ENCODE data around the gene TNFSF10.
"Not testable (repeated sequence)": the region's sequence is repeated elsewhere in the genome, so short reads cannot be mapped to it uniquely, and the experiment has no call there.

The TNFSF10 gene

DNA sequence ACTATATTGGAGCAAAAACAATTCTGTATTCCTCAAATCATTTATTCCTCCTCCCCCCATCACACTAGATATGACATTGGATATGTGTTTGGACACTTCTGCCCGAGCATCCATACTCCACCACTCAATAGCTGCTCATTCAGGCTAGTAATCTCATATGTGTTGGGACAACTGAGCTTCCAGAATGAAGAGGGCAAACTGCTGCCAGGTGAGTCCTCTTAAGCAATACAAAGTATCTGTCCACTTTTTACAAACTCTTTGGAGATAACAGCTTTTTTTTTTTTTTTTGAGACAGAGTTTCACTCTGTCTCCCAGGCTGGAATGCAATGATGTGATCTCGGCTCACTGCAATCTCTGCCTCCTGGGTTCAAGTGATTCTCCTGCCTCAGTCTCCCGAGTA, 5.4 kb upstream of the TNFSF10 start:
- DNase-seq (ENCODE audit: extremely low read depth, low read depth), result no peak
- TF ChIP-seq CTCF (IDR thresholded peaks at IDR 0.05; ENCODE audit: low read depth, low read length, missing control alignments), result no peak
- H3K4me3 ChIP-seq (replicated peaks; ENCODE audit: low read depth, low read length), result no peak overlapping the region

DNA sequence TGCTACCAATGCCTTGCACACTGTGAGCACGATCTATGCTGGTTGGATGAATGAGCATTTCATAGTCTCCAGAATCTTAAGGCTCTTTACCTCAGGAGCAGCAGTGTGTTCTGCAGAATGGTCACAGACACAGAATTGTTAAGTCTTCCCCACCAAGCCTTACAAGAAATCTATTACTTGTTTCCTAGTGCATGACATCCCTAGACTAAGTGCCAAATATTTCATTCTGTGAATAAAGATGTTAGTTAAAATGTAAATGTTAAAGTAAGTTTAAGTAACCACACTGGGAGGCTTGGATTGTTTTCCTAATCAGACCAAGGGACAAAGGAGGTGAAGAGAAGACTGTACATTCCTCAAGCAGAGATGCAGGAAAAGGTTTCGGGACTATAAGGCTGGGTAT, 4.1 kb upstream of the TNFSF10 start:
- no peak for DNase-seq (ENCODE audit: extremely low read depth, low read depth)
- TF ChIP-seq CTCF (IDR thresholded peaks at IDR 0.05; ENCODE audit: low read depth, low read length, missing control alignments), result no peak
- H3K4me3 ChIP-seq (replicated peaks; ENCODE audit: low read depth, low read length), result no peak overlapping the region

DNA sequence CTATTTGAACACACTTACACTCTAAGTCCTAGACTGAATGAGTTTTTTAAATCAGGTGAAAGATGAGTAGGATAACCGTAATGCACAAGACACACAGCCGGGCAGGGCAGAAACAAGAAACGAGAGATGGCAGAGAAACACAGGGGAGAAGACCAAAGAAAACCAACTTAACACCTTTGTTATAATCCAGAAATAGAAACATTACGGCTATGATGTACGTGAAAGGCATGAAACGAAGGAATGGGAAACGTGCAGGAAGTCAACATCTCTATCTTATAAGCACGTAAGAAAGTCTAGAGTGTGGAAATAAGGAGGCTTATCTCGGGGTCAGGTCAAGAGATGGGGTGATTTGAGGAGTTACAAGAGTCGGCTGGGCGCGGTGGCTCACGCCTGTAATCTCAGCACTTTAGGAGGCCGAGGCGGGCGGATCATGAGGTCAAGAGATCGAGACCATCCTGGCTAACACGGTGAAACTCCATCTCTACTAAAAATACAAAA, 1.9 kb upstream of the TNFSF10 start:
- no peak overlapping the region for H3K4me3 ChIP-seq (replicated peaks; ENCODE audit: low read depth, low read length)
- DNase-seq (ENCODE audit: extremely low read depth, low read depth), result no peak
- TF ChIP-seq CTCF (IDR thresholded peaks at IDR 0.05; ENCODE audit: low read depth, low read length, missing control alignments), result no peak

DNA sequence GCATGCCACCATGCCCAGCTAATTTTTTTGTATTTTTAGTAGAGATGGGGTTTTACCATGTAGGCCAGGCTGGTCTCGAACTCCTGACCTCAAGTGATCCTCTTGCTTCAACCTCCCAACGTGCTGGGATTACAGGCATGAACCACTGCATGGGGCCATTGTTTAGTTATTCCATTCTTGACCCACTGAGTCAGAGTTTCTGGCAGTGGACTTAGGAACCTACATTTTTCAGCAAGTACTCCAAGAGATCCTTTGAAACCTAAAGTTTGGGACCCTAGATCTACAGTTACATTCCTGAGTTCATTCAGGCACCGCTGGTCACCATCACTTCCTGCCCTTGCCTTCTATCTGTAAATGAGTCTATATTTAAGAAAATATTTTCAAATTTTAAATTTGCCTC, 1.4 kb upstream of the TNFSF10 start:
- no peak for TF ChIP-seq CTCF (IDR thresholded peaks at IDR 0.05; ENCODE audit: low read depth, low read length, missing control alignments)
- H3K4me3 ChIP-seq (replicated peaks; ENCODE audit: low read depth, low read length), result no peak overlapping the region
- DNase-seq (ENCODE audit: extremely low read depth, low read depth), result no peak

GRCh38 chr3:172521837-172522726, 1.1 kb downstream of the TNFSF10 start:
- H3K4me3 ChIP-seq (replicated peaks; ENCODE audit: low read depth, low read length); DNase-seq (ENCODE audit: extremely low read depth, low read depth): not testable (repeated sequence)

DNA sequence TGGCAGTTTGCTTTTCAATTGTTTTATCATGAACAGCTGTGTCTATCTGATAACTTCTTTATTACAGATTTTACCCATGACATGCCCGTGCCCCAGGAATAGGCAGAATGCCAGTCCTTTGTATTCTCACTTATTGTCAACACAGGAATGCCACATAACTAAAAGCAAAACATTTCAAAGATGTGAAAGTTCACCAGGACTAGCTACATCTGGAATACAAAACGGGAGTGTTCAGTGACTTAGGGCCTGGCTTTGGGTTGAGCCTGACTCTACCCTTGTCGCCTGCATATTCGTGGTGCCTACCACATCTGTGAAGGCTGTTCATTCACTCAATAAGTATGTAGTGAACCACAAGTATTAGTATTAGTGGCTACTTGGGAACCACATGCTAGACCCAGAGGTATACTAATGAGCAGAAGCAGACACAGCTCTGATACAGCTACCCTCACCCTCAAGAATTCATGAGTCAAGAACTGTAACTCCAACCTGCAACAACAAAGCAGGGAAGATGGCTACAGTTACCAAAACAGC, 2.9 kb downstream of the TNFSF10 start:
- DNase-seq (ENCODE audit: extremely low read depth, low read depth), result peak; percentile 61
- TF ChIP-seq CTCF (IDR thresholded peaks at IDR 0.05; ENCODE audit: low read depth, low read length, missing control alignments), result no peak
- no peak overlapping the region for H3K4me3 ChIP-seq (replicated peaks; ENCODE audit: low read depth, low read length)

DNA sequence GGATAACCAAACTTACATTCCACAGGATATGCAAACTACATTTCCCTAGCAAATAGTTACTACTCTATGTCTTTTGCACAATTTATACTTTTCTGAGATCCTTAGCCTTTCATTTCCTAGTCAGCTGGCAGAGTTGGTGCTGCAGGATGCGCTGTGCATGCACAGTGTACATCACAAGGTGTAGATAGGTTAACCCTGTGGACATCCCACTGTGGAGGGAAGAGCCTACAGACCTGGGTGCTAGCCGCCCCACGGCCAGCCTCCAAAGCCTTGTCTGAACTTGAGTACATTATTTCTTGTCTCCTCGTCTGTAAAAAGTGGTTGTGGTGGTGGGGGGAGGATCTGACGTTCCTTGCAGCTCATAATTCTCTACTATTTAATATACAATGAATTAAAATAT, 3.5 kb downstream of the TNFSF10 start:
- H3K4me3 ChIP-seq (replicated peaks; ENCODE audit: low read depth, low read length), result no peak overlapping the region
- no peak for DNase-seq (ENCODE audit: extremely low read depth, low read depth)
- TF ChIP-seq CTCF (IDR thresholded peaks at IDR 0.05; ENCODE audit: low read depth, low read length, missing control alignments), result no peak

Measured in HFF-Myc (cell line).